Forelimb muscle (tissue), 1 donor: ENCODE results near the gene MTSS2. TPM values are rescaled to one million over a fixed set of nuclear protein-coding genes. Genes with fewer than 3 reads are reported as not detected.
"Not testable (repeated sequence)": the region's sequence is repeated elsewhere in the genome, so short reads cannot be mapped to it uniquely, and the experiment has no call there.

ENCODE experiments used
- DNase-seq: peaks from one replicate; pipeline ENCODE4 v3.0.0-alpha.2; 2013; ENCODE audit warnings: low read depth
- polyA plus RNA-seq: library from polyadenylated mRNA; unstranded; fragments of 120-200 nt; gene quantifications from one replicate; pipeline ENCODE4 v1.2.1, GENCODE V29; 2013; ENCODE audit not compliant: insufficient read length

MTSS2 gene
- polyA plus RNA-seq, 1 donor: 126 TPM

GRCh38 chr16:70675851-70676513 lies 9.9 kb downstream of the MTSS2 start:
- DNase-seq: no peak

GRCh38 chr16:70674221-70675014 lies 11.4 kb downstream of the MTSS2 start:
- DNase-seq: no peak

GRCh38 chr16:70670938-70671337 lies 14.9 kb downstream of the MTSS2 start:
- not testable (repeated sequence) for DNase-seq

GRCh38 chr16:70670175-70670574 lies 15.7 kb downstream of the MTSS2 start:
- no peak for DNase-seq

- DNase-seq: no peak
Measured at GRCh38 chr16:70665806-70666735, 19.8 kb downstream of the MTSS2 start.

GRCh38 chr16:70665113-70665694 lies 20.6 kb downstream of the MTSS2 start:
- DNase-seq: no peak

GRCh38 chr16:70664325-70665112 lies 21.3 kb downstream of the MTSS2 start:
- no peak for DNase-seq

GRCh38 chr16:70663524-70664324 lies 22.1 kb downstream of the MTSS2 start:
- no peak for DNase-seq

GRCh38 chr16:70662991-70663523 lies 22.8 kb downstream of the MTSS2 start:
- no peak for DNase-seq

- no peak for DNase-seq
Measured at GRCh38 chr16:70661918-70662641, 23.8 kb downstream of the MTSS2 start.

GRCh38 chr16:70661534-70661917 lies 24.3 kb downstream of the MTSS2 start:
- DNase-seq: no peak

GRCh38 chr16:70660672-70661350 lies 25.0 kb downstream of the MTSS2 start:
- no peak for DNase-seq

- DNase-seq: no peak
Measured at GRCh38 chr16:70659953-70660671, 25.7 kb downstream of the MTSS2 start.

- DNase-seq: no peak
Measured at GRCh38 chr16:70659546-70659945, 26.3 kb downstream of the MTSS2 start.

GRCh38 chr16:70658921-70659320 lies 26.9 kb downstream of the MTSS2 start:
- DNase-seq: no peak

- DNase-seq: no peak
Measured at GRCh38 chr16:70657956-70658355, 27.9 kb downstream of the MTSS2 start.

- no peak for DNase-seq
Measured at GRCh38 chr16:70656712-70657263, 29.1 kb downstream of the MTSS2 start.
